Midbrain (tissue), 1 donor: ENCODE data around the gene CNGB1.
"Not testable (repeated sequence)": the region's sequence is repeated elsewhere in the genome, so short reads cannot be mapped to it uniquely, and the experiment has no call there.

Experiments
- DNase-seq: peaks from one replicate; lab custom pipeline; 2025; lab: John Stamatoyannopoulos, UW

CNGB1 gene

DNA sequence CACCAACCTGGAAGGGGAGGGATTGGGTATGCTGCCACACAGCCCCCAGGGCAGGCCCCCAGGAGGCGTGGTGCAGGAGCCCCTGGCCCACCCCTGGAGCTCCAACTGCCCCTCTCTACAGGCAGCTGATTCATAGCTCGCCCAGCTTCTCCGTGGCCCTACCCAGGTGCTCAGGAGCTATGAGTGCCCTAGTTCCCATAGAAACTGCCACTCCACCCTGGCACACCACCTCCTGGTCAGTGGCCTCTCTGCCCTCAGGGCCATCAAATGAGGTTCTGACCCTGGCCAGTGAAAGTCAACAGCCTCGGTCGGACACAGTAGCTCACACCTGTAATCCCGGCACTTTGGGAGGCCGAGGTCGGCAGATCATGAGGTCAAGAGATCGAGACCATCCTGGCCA, 18.0 kb downstream of the CNGB1 start:
- no peak for DNase-seq

GRCh38 chr16:57951204-57951960, 19.5 kb downstream of the CNGB1 start:
- DNase-seq: no peak

DNA sequence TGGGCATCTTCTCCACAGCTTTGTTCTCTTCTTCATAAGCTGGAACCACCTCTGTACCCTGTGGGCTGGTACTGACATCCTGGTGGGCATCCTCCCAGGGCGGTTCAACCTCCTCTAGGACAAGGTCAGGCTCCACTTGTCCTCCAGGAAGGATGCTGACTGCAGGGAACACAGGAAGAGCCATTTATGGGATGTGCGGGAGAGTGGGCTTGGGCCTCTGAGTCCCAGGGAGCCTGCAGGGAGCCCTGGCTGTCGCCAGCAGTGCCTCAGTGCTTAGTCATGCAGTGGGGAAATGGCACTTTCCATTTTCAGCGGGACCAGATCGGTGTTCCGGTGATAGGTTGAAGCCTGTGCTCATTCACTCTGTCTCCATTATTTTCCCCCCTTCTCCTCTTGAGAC, 20.5 kb downstream of the CNGB1 start:
- DNase-seq: no peak

GRCh38 chr16:57949595-57950238, 21.2 kb downstream of the CNGB1 start:
- no peak for DNase-seq

DNA sequence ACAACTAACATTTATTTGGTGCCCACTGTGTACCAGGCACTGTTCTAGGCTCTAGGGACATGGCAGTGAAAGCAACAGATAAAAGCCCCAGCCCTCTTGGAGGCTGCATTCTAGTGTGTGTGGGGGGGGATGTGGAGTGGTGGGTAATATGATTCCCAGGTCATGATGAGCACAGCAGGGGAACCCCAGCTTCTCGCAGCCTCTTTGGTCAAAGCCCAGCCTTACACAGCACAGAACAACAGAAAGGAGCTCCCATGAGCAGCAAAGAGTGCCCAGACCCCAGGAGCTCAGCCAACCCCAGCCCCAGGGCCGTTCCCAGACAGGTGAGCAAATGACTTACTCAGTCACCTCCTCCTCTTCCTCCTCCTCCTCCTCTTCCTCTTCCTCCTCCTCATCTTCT, 21.9 kb downstream of the CNGB1 start:
- DNase-seq: no peak

DNA sequence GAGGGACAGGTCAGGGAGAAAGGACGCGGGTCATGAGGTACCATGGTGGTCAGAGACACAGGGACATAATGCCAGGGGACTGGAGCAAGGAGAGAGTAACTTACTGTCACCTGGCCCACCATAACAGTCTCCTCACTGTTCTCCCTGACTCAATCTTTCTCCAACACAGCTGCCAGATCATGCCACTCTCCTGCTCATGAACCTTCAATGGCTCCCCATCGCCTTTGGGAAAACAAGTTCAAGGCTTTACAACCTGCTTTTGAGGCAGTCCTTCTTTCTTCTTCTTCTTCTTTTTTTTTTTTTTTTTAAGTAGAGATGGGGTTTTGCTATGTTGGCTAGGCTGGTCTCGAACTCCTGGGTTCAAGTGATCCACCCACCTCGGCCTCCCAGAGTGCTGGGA, 22.9 kb downstream of the CNGB1 start:
- no peak for DNase-seq

GRCh38 chr16:57947261-57947660, 23.7 kb downstream of the CNGB1 start:
- DNase-seq: no peak

DNA sequence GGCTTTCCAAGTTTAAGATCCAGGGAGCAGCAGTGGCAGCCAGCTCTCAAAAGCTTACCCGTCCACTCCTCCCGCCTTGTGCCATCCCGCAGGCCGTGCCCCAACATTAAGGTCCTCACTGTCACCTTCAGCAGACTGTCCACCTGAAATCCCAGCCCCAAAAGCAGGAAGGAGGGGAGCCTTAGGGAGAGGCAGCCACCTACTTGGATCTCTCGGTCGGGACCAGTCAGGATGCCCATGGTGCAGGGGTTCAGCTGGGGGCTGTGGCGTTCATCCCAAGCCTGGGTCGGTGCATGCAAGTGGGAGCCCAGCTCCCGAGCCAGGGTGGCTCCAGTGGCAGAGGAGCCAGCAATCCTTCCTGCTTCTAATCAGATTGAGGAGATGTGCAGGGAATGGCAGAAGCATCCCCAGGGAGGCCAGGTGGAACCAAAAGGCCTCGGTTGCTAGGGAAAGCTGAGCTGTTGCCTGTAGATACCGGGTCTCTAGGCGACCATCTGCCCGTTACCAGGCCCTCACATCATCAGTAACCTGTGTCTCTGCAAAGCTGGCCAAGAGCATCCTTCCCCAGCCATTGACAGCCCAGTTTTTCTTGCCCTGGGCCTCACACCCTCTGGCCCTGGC, 24.6 kb downstream of the CNGB1 start:
- DNase-seq: no peak

GRCh38 chr16:57945740-57946138, 25.2 kb downstream of the CNGB1 start:
- no peak for DNase-seq

DNA sequence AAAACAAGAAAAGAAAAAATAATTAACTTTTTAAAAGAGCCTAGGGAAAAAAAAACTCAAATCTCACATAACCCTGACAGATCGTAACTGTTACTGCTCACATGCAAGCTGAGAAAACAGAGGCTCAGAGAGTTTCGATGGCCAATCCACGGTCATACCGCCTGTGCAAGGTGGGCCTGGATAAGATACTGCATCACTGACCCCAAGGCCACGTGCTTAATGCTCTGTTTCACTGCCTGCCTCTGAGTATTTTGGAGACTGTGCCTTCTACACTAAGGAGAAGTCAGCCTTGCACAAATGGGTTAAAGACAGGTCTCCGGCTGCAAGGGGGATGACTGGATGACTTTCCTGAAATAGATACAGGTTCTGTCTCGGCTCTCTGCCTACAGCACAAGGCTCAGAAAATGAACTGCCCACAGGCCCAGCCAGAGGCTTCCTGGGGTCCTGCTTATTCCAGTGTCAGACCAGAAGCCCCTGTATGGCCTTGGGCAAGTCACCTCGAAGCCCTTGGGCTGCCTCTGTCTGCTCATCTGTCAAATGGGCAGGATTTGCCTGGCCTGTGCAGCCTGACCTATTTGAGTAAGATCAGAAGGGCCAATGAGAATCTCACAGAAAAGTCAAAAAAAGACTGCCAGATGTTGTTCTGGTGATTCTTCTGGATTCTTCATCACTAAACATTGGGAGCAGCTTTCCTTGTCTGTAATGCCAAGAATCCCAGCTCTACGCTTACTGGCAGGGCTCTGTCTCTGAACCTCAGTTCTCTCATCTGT, 25.8 kb downstream of the CNGB1 start:
- no peak for DNase-seq

DNA sequence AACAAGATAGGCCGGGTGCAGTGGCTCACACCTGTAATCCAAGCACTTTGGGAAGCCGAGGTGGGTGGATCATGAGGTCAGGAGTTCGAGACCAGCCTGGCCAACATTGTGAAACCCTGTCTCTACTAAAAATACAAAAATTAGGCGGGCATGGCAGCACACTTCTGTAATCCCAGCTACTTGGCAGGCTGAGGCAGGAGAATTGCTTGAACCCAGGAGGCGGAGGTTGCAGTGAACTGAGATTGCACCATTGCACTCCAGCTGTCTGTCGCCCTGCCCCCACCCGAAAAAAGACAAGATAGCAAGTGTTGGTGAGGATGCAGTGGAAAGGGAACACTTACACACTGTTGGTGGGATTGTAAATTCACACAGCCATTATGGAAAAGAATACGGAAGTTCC, 27.5 kb downstream of the CNGB1 start:
- DNase-seq: not testable (repeated sequence)

- not testable (repeated sequence) for DNase-seq
Observed at GRCh38 chr16:57941901-57942300, 29.0 kb downstream of the CNGB1 start.

DNA sequence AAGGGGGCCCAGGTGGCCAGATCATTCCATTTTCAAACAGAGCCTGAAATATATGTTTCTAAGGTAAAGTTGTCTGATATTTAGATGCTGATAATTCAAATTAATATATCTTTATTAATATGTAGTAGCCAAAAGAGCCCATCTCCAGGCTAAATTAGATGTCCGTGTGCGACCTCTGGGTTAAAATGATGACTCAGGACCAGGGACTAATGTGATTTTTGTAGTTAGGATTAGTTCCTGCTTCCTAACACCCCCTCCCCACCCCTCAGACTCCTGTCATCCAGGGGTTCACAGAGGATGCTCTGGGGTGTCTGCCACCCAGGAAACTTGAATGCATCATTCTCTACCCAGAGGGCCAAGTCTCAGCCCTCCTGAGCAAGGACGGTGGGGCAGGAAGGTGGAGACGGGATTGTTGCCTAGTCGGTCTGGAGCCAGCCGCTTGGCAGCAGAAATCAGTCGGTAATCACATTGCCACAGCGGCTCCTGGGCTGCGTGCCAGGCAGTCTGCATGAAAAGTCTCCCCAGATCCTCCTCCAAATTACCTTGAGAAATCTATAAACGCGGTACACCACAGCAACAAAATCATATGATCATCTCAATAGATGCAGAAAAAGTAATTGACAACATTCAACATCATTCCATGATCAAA, 29.8 kb downstream of the CNGB1 start:
- DNase-seq: peak; percentile 48

DNA sequence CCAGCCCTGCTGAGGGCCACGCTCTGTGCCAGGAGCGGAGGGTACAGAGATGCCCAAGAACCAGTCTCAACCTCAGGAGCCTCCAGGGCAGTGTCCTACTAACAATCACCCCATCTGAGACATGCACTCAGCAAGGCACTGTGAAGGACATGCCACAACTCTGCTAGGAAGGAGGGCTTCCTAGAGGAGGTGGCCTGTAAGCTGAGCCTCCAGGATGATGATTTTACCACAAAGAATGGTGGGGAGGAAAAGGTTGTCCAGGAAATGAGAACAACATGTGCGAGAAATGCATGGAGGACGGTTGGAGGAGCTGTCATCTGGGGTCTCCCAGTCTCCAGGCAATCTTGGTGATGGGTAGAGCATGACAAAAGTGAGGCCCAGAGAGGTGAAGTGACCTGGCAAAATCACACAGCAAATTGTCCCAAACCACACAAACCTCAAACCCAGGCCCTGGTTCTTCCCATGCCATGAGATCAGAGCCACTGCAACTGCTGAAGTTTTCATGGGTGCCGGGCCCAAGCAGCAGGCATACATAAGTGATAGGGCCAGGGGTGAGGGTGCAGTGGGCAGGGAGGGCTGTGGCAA, 30.5 kb downstream of the CNGB1 start:
- DNase-seq: no peak

DNA sequence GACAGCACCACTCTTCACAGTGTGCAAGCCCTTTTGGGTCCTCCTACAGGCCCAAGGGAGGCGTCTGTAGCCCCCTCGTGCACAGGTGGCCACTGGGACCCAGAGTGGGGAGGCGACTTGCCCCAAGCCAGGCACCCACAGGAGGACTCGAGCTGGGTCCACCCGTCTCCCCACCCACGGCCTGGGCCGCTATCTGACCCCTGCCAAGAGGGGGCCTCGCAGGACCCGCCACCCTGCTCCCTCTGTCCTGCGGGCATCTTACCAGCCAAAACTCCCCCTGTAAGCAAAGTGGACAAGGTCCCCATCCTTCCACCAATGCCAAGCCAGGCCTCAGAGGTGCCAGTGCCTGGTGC, 31.1 kb downstream of the CNGB1 start:
- no peak for DNase-seq

DNA sequence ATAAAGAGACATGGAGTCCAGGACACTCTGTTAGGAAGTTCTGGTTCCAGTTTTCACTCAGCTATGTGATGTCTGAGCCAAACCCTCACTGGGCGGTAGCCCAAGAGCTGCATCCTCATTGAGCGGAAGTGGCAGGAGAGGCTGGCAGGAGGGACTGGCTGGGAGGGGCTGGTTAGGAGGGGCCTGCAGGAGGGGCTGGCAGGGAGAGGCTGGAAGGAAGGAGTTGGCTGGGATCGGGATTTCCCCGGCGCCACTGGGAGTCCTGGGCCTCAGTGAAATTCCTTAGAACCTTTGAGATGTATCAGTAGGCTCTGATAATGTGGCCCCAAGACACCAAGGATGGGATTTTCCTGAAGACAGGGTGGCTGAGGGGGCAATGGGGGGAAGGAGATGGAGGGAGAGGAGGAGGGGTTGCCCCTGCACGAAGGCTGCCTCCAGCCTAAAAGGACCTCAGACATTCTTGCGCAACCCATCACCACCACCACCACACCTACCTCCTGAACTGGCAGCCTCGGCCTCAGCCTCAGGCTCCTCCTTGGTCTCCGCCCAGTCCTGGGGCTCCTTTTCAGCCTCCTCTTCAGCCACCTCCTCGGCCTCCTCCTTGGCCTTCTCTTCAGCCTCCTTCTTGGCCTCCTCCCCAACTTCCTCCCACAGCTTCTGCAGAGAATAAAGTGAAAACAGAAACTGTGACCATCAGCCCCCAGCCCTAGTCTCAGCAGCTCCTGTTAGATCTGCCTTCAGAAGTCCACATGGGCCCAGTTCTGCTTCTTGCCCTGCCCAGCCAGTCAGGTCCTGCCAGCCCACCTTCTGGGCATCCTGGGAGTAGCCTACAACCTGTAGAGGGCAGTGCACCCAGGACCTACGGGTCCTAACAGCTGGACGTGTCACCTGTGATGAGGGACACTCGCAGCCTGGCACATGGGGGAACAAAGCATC, 31.7 kb downstream of the CNGB1 start:
- peak; percentile 32 for DNase-seq

DNA sequence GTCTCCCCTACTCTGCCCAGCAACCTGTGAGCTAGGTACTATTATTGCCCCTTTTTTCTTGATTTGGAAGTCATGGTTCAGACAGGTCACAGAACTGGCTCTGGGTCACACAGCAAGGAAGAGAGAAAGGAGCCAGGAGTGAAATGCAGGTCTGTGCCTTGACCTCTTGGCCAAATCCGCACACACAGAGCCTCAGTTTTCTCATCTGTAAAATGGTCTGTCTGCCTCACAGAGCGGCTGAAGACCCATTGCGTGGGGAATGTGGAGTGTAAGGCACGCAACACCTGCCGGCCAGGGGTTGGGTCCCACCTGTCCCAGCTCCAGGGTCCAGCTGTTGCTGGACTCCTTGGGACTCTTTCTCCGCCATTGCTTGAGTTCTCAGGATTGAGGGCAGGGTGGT, 32.4 kb downstream of the CNGB1 start:
- no peak for DNase-seq

DNA sequence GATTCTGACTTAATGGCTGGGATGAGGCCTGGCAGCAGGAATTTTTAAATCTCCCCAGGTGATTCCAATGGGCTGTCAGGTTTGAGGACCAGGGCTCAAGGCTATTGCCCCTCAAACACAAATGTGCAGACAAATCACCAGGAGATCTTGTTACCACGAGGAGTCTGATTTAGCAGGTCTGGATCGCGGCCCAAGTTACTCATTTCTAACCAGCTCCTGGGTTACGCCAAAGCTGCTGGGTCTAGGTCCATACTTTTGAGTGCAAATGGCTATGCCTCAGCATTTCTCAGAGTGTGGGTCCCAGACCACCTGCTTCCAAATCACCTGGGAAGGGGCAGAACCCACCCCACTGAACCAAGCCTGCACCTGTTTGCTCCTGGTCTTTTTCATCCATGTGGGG, 33.1 kb downstream of the CNGB1 start:
- no peak for DNase-seq

DNA sequence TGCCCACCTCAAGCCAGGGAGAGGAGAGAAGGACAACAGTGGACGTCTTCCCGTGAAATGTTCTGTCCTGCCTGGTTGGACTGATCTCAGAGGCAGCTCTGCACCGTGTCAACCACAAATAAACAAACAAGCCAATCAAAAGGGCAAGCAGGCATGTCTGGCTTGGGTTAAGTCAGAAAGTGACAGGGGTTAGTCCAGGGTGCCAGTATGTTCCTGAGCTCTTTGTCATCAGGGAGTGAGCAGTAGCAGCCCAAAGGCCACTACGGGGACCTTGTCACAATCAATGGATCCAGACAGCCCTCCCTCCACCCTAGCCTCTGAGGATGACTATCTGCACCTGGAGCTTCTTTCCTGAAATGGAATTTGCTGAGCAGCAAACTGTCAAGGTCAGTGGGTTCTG, 35.0 kb downstream of the CNGB1 start:
- no peak for DNase-seq

GRCh38 chr16:57930533-57930932, 40.4 kb downstream of the CNGB1 start:
- no peak for DNase-seq

GRCh38 chr16:57929250-57929649, 41.7 kb downstream of the CNGB1 start:
- DNase-seq: no peak
